GM19238 (cell line): ENCODE measurements around the gene NPTX1.

Experiments
- DNase-seq: peaks from one replicate; pipeline ENCODE4 v3.0.0; 2011; ENCODE audit warnings: low spot score; ENCODE audit not compliant: insufficient read length

The NPTX1 gene

DNA sequence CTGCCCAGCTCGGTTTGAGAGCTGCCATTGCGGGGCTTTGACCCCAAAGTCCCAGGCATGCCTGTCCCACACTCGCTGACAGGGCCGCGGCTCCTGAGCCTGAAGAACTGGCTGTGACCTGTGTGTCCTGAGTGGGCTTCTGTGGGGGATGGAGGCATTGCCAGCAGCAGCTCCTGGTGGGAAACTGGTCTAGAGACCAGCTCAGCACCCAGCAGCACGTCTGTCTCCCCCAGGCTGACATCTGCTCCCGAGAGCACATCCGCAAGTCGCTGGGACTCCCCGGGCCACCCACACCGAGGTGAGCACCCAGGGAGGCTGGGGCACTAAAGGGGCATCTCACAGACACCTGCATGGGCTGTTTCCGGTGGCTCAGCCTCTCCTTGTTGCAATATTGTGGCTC, 48.0 kb downstream of the NPTX1 start:
- DNase-seq, result no peak

DNA sequence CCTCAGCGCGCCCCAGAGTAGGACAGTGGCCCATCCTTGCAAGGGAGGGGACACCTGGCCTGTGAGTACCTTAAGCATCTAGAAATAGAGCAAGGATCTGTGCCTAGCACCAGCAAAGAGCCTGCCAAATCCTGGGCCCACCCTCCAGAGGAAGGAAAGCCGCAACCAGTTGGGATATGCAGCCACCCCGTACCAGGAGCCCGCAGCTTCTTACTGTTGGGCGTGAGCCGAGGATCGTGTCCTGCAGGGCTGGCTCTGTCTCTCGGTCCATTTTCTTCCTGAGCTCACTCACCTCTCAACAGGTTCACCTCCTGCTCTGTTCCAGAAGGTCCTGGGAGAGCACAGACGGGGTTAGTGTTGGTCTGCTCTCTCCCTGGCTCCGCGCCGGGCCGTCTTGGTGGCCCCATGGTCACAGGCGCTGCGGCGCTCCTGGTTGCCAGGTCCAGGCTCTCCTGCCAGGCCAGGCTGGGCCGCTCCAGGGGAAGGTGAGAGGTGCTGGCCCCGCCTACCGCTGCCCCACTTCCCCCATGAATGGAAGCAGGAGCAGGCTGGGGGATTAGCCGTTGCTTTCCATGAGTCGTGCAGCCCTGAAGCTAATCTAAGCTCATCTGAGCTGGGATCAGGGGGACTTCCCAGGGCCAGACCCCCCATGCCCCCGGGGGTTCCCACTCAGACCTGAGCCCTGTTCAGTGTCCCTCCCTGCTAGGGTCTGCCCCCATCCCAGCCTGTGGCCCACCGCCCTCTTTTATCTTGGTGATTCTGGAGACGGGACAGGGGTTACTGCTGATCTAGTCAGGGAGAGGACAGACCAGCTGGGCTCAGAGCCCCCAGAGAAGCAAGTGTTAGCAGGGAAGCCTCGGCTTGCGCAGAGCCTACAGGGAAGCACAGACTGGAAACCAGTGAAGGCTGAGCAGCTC, 48.8 kb downstream of the NPTX1 start:
- no peak for DNase-seq

DNA sequence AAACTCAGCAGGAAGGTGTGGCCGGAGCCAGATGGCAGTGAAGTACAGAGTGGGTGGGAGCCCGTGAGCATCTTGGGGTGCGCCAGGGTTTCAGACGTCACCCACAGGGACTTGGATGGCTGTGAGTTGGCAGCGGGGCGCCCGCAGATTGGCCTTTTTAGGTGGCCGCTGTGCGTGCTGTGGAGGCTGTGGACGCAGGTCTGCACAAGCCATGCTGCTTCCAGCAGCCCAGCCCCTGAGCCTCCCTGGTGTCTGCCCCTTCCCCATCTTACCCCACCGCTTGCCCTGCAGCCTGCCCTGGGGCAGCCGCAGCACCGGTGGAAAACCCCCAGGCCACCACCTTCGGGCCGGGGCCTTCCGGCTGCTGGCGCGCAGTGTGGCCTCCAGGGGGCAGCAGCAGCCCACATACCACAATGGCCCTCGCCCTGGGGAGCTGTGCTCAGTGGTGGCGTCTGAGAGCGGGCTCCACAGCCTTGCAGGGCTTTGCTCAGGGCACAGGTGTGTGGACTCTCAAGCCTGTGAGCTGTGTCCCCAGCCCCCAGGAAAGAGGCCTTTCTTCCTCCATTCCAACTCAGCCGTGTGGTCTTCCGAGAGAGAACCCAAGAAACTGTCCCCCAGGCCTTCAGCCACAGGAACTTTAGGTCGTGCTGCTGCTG, 49.6 kb downstream of the NPTX1 start:
- peak; percentile 95 for DNase-seq

DNA sequence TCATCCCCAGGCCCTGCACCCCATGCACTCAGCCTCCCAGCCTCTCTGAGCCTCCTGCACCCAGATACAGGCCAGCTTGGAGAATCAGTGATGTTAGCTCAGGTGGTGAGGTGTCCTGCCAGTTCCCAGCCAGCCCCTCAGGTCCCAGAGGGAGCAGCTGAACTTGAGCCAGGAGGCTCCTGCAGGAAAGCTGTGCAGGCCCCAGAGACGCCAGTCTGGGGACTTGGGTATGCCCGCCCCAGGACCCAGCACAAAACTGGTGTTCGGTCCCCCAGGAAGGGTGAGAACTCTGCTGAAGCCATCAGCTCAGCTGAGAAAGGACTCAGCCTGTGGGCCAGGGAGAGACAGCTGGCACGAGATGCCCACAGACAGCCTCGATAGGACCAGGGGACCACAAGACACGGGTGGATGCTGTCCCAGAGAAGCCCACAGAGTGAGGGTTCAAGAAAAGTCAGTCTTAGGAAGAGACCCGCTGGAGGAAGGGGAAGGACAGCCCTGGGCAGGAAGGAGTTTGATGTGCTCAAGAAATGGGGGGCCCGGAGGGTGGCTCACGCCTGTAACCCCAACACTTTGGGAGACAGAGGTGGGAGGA, 50.5 kb downstream of the NPTX1 start:
- no peak for DNase-seq

DNA sequence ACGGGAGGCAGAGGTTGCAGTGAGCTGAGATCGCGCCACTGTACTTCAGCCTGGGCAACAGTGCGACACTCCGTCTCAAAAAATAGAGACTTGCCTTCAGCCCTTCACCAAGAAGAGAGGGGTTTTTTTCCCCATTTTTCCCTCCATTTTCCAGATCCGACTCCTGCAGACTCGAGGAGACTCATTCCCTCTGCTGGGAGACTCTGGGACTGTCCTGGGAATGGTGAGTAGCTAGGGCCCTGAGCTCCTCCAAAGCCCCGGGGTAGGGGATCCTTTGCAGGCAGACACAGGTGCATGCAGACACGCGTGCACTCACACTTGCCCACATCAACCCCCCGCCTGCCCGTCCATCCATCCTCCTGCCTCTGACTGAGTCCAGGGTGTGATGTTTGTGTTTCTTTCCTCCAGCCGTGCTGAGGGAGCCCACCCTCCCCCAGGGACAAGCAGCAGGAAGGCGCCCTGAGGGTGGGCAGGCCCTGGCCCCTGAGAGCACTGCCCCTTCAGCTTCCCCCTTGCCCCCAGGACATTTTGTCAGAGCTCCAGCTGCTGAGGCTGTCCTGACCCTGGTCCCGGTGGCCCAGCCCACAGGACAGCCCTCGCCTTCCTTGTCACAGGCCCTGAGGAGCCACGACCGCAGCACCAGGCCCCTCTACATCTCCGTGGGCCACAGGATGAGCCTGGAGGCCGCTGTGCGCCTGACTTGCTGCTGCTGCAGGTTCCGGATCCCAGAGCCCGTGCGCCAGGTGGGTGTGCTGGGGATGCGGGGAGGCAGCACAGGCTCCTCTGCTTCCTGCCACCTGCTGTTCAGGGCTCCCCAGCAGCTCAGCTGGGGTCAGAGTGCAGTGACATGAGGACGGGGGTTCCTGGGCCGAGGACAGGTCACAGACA, 51.3 kb downstream of the NPTX1 start:
- no peak for DNase-seq

DNA sequence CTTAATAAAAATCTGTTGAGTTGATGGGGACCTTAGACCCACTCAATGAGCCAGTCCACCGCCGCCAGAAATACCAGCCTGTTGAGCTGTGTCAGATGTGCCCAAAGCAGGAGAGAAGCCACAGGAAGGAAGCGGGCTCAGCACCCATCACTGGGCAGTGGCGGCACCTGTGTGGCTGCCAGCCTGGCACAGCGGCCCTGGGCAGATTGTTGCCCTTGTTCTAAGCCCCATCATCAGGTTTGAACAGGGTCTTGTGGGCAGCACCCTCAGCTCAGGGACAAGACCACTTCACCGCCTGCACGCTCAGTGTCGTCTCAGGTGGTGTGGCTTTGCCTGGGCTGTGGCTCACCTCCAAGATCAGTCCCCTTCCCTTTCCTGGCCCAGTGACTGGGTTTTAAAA, 52.1 kb downstream of the NPTX1 start:
- no peak for DNase-seq

DNA sequence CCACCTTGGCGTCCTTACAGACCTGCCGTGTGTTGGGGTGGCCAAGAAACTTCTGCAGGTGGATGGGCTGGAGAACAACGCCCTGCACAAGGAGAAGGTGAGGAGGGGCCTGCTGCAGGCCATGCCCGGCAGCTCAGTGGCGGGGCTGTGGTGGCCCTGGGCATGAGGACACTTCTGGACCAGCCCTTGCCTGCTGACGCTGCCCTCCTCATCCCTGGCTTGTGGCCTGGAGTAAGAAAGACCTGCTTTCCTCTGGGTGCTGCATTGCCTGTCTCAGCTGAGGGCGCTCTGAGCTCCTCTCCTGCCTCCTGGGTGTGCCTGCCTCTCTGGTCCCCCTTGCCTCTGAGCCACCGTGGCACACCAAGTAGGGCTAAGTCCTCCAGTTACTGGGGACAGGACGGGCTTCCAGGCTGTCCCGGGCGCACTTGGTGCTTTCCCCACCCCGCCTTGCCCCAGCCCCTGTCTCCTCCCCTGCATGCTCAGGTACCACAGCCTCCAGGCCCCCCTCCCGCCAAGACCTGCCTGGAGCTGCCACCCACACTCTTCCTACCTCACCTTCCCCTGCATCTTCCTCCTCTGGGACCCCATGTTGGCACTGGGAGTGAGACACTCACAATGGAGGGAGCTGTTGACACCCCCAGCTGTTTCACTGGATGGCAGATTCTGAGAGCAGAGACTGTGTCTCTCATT, 52.7 kb downstream of the NPTX1 start:
- no peak for DNase-seq

DNA sequence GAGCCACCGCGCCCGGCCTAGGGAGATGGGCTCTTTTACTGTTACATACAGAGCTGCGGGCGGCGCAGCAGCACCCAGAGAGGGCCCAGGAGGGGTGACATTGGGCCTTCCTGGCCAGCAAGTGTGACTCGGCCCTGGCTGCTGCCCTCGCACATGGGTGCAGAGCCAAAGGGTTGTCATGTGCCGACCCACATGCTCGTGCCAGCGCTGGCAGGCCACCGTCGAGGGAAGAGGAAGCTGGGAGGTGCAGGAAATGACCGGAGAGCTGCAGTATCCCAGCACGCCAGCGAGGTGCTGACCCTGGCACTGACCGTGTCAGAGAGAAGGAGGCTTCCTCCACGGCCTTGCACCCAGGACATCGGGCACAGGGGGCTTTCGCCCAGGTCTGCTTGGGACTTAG, 53.4 kb downstream of the NPTX1 start:
- no peak for DNase-seq

DNA sequence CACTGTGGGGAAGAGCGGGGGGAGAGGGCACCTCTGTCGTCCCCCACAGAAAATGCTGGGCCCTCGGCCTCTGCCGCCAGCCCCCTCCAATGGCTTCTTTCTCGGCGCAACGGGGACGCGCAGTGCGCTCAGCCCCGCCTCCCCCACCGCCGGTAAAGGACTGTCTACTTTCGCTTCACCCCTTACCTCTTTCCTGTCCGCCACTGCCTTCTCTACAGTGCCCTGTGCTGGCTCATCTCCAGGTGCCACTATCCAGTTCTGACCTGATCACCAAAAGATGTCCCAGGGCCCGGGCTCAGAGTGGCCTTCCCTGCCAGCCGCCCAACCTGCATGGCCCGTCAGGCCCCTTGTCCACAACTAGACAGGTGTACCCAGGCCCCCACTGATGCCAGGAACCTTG, 54.1 kb downstream of the NPTX1 start:
- DNase-seq, result no peak

DNA sequence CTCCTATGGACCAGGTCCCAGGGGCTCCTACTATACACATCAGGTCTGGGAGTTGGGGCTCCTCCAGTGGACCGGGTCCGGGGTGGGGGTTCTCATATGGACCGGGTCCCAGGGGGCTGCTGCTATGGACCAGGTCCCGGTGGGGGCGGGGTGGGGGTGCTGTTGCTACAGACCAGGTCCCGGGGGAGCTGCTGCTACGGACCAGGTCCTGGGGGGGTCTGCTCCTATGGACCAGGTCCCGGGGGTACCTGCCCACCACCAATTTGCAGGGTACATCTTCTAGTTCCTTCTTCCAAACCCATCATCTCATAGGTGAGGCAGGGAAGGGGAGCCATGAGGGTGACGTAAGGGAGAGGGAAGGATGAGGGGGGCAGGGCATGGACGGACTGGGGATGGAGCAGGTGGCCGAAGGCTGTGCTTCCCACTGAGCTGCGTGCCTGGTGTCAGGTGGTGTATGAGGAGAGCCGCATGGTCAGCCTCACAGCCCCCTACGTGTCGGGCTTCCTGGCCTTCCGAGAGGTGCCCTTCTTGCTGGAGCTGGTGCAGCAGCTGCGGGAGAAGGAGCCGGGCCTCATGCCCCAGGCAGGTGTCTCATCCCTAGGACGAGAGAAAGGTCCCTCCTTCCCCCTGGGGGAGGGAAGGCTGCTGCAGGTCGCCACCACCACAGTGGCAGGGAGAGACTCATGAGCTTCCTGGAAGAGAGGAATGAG, 54.9 kb downstream of the NPTX1 start:
- no peak for DNase-seq

DNA sequence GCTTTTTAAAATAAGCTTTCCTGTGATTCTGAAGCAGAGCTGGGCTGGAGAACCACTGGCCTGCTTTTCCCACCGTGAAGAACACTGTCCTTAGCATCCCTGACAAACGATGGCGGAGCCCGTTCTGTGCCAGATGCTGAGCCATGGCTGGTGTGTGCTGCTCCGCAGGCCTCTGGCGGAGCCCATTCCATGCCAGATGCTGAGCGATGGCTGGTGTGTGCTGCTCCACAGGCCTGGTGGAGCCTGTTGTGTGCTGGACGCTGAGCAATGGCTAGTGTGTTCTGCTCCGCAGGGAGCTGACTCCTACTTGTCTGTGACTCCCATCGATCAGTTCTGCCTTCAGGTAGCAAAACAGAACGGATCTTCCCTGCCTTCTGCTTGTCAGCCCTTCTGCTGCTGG, 57.2 kb downstream of the NPTX1 start:
- no peak for DNase-seq

DNA sequence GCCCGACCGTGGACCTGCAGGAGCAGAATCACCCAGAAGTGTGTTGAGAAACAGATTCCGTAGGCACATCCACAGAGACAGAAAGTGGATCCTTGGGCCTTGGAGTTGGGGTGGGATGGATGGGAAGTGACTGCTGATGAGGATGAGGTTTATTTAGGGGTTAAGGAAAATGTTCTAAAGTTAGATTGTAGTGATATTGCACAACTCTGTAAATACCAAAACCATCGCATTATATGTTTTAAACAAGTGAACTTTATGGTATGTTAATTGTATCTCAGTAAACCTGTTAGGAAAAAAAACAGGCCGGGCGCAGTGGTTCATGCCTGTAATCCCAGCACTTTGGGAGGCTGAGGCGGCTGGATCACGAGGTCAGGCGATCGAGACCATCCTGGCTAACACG, 57.8 kb downstream of the NPTX1 start:
- DNase-seq, result no peak
